GM21515 (cell line): ENCODE results near the gene ITGAE.
A peak's percentile ranks its signal among the peaks of the same experiment; 100 is the strongest.

Experiments
- ATAC-seq: cut with Tn5 transposase; IDR thresholded peaks from one replicate; pipeline ENCODE4 v1.9.1; 2021; ENCODE audit not compliant: unreplicated experiment

Gene ITGAE

GRCh38 chr17:3672571-3672970 lies 128.4 kb downstream of the ITGAE start:
- no peak for ATAC-seq

- ATAC-seq, result no peak
Observed at GRCh38 chr17:3669548-3669947, 131.4 kb downstream of the ITGAE start.

DNA sequence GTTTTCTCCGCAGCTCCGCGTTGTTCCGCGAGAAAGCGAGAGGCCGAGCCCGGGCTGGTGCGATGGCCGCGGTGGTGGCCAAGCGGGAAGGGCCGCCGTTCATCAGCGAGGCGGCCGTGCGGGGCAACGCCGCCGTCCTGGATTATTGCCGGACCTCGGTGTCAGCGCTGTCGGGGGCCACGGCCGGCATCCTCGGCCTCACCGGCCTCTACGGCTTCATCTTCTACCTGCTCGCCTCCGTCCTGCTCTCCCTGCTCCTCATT lies 132.0 kb downstream of the ITGAE start:
- ATAC-seq, result no peak

- peak; percentile 86 for ATAC-seq
Observed at GRCh38 chr17:3668279-3669084, 132.5 kb downstream of the ITGAE start, which contains the start of the genes EMC6 and TAX1BP3. Gene EMC6 (plus strand): TSS chr17:3668812. CDS start chr17:3669147, 335 bp downstream. Gene TAX1BP3 (minus strand): TSS chr17:3668578. CDS start chr17:3668526, 52 bp downstream.

GRCh38 chr17:3667366-3668278 lies 133.4 kb downstream of the ITGAE start:
- ATAC-seq, result peak; percentile 4

- ATAC-seq, result no peak
Observed at GRCh38 chr17:3666516-3666915, 134.5 kb downstream of the ITGAE start.

GRCh38 chr17:3665834-3666233 lies 135.2 kb downstream of the ITGAE start:
- ATAC-seq, result no peak
